IMR-90 (cell line): ENCODE results near the gene SLC25A41. TPM values are rescaled to one million over a fixed set of nuclear protein-coding genes. Genes with fewer than 3 reads are reported as not detected.
A peak's percentile ranks its signal among the peaks of the same experiment; 100 is the strongest.

ENCODE experiments used
- ATAC-seq: fragments of 200-7000 bp; cut with Tn5 transposase; 2 replicates; pipeline ENCODE4 v1.9.1; 2020; ENCODE audit warnings: low read depth, mild to moderate bottlenecking, moderate library complexity
- BruUV-seq: library from RNA; stranded (reverse); fragments of 400-500 nt; replicated peaks from 2 replicates; lab custom pipeline; 2021; lab: Mats Ljungman, UMichigan
- CTCF ChIA-PET: fragments of 300-600 bp; formaldehyde crosslinking; extraction: SDS; loops from one replicate; lab custom pipeline; 2021; ENCODE audit warnings: antibody characterized with exemption; lab: Yijun Ruan, JAX
- POLR2A ChIA-PET: fragments of 300-600 bp; sonication (Branson Sonifier 250); formaldehyde crosslinking; loops from one replicate; lab custom pipeline; 2022; ENCODE audit warnings: antibody characterized with exemption; ENCODE audit not compliant: unreplicated experiment; lab: Charles Lee
- DNase-seq: peaks from one replicate; pipeline ENCODE4 v3.0.0; 2013
- H2AFZ ChIP-seq: replicated peaks from 2 replicates; pipeline ENCODE3; 2013; ENCODE audit warnings: low read length, mild to moderate bottlenecking; ENCODE audit not compliant: poor library complexity
- H2AK5ac ChIP-seq: 2 replicates; pipeline ENCODE4 v1.6.1; 2013; ENCODE audit warnings: low read depth, low read length, inconsistent platforms
- H2AK9ac ChIP-seq: replicated peaks from 2 replicates; pipeline ENCODE3; 2013; ENCODE audit warnings: mild to moderate bottlenecking, low read depth, low read length, moderate library complexity; ENCODE audit not compliant: poor library complexity
- H2BK120ac ChIP-seq: 2 replicates; pipeline ENCODE4 v1.6.1; 2013; ENCODE audit warnings: low read depth, low read length, inconsistent platforms
- H2BK15ac ChIP-seq: 3 replicates; pipeline ENCODE4 v1.6.1; 2013; ENCODE audit warnings: low read depth, low read length, inconsistent platforms
- H2BK20ac ChIP-seq: 2 replicates; pipeline ENCODE4 v1.6.1; 2013; ENCODE audit warnings: low read depth, mild to moderate bottlenecking, inconsistent platforms, low read length, moderate library complexity
- H2BK5ac ChIP-seq: 2 replicates; pipeline ENCODE4 v1.6.1; 2013; ENCODE audit warnings: mild to moderate bottlenecking, low read depth, low read length, inconsistent platforms; ENCODE audit not compliant: poor library complexity, severe bottlenecking
- H3K14ac ChIP-seq: replicated peaks from 2 replicates; pipeline ENCODE4 v1.6.1; 2013; ENCODE audit warnings: low read depth, low read length, inconsistent platforms
- H3K18ac ChIP-seq: 2 replicates; pipeline ENCODE4 v1.6.1; 2013; ENCODE audit warnings: low read depth, low read length, control low read depth
- H3K23ac ChIP-seq: 2 replicates; pipeline ENCODE4 v1.6.1; 2013; ENCODE audit warnings: low read depth, low read length, inconsistent platforms
- H3K27ac ChIP-seq: 2 replicates; pipeline ENCODE4 v1.5.1; 2013; ENCODE audit warnings: mild to moderate bottlenecking, control low read depth, low read length; ENCODE audit not compliant: insufficient read depth
- H3K27me3 ChIP-seq: 2 replicates; pipeline ENCODE4 v1.6.1; 2013; ENCODE audit warnings: low read length; ENCODE audit not compliant: control insufficient read depth, insufficient read depth
- H3K36me3 ChIP-seq: 2 replicates; pipeline ENCODE4 v1.6.1; 2013; ENCODE audit warnings: low read length, mixed read lengths; ENCODE audit not compliant: control insufficient read depth, insufficient read depth
- H3K4ac ChIP-seq: 2 replicates; pipeline ENCODE4 v1.6.1; 2013; ENCODE audit warnings: low read depth, low read length, inconsistent platforms
- H3K4me1 ChIP-seq: 2 replicates; pipeline ENCODE4 v1.6.1; 2013; ENCODE audit warnings: low read length, mixed read lengths; ENCODE audit not compliant: control insufficient read depth, insufficient read depth
- H3K4me2 ChIP-seq: 2 replicates; pipeline ENCODE4 v1.6.1; 2013; ENCODE audit warnings: low read depth, mild to moderate bottlenecking, control low read depth, low read length, moderate library complexity
- H3K4me3 ChIP-seq: 2 replicates; pipeline ENCODE4 v1.5.1; 2013; ENCODE audit warnings: low read depth, mild to moderate bottlenecking, control low read depth, low read length, moderate library complexity; ENCODE audit not compliant: insufficient read depth
- H3K56ac ChIP-seq: 2 replicates; pipeline ENCODE4 v1.6.1; 2013; ENCODE audit warnings: low read length, inconsistent platforms; ENCODE audit not compliant: insufficient read depth; ENCODE audit errors: extremely low read depth
- H3K79me1 ChIP-seq, 2 experiments: 2 replicates each; pipeline ENCODE4 v1.6.1; 2013; ENCODE audit warnings: low read length in 2 of 2, inconsistent platforms in 1 of 2, low read depth in 1 of 2
- H3K9ac ChIP-seq: 2 replicates; pipeline ENCODE4 v1.6.1; 2013; ENCODE audit warnings: low read depth, low read length, control low read depth
- H3K9me1 ChIP-seq: 2 replicates; pipeline ENCODE4 v1.6.1; 2013; ENCODE audit warnings: low read length, inconsistent platforms; ENCODE audit not compliant: insufficient read depth
- H3K9me3 ChIP-seq: 2 replicates; pipeline ENCODE4 v1.6.1; 2013; ENCODE audit warnings: low read length; ENCODE audit not compliant: control insufficient read depth, insufficient read depth
- H4K20me1 ChIP-seq: 2 replicates; pipeline ENCODE4 v1.6.1; 2013; ENCODE audit warnings: low read length, inconsistent platforms; ENCODE audit not compliant: insufficient read depth
- H4K5ac ChIP-seq: 2 replicates; pipeline ENCODE4 v1.6.1; 2013; ENCODE audit warnings: mild to moderate bottlenecking, low read depth, low read length, control low read depth
- H4K8ac ChIP-seq, 2 experiments: 2 replicates each; pipeline ENCODE4 v1.6.1; 2013; ENCODE audit warnings: low read depth in 2 of 2, low read length in 2 of 2, control low read depth in 1 of 2, inconsistent platforms in 1 of 2
- H4K91ac ChIP-seq: 2 replicates; pipeline ENCODE4 v1.6.1; 2013; ENCODE audit warnings: low read depth, low read length, inconsistent platforms; ENCODE audit not compliant: insufficient read depth
- BHLHE40 ChIP-seq: fragments of 150-350 bp; IDR thresholded peaks from 2 replicates; pipeline ENCODE4 v1.6.1; 2016; ENCODE audit warnings: mild to moderate bottlenecking, low read depth, low read length
- CEBPB ChIP-seq: IDR thresholded peaks from 2 replicates; pipeline ENCODE4 v1.6.1; 2012; ENCODE audit warnings: low read depth, low read length, improper control_type of control experiment
- CHD1 ChIP-seq: IDR thresholded peaks from 2 replicates; pipeline ENCODE4 v1.6.1; 2012; ENCODE audit warnings: low read depth, low read length, improper control_type of control experiment
- CTCF ChIP-seq: conservative IDR thresholded peaks from 2 replicates; pipeline ENCODE4 v1.5.1; 2012; ENCODE audit warnings: mild to moderate bottlenecking, low read depth, low read length, improper control_type of control experiment
- FOS ChIP-seq: fragments of 150-350 bp; IDR thresholded peaks from 2 replicates; pipeline ENCODE4 v1.6.1; 2016; ENCODE audit warnings: low read depth, low read length
- MAFK ChIP-seq: IDR thresholded peaks from 2 replicates; pipeline ENCODE4 v1.6.1; 2012; ENCODE audit warnings: low read depth, low read length, improper control_type of control experiment
- MAZ ChIP-seq: IDR thresholded peaks from 2 replicates; pipeline ENCODE4 v1.6.1; 2012; ENCODE audit warnings: low read depth, mild to moderate bottlenecking, low read length, improper control_type of control experiment, moderate library complexity, borderline replicate concordance
- MXI1 ChIP-seq: IDR thresholded peaks from 2 replicates; pipeline ENCODE4 v1.6.1; 2012; ENCODE audit warnings: low read depth, mild to moderate bottlenecking, low read length, moderate library complexity, borderline replicate concordance
- NFE2L2 ChIP-seq: fragments of 150-350 bp; IDR thresholded peaks from 2 replicates; pipeline ENCODE4 v1.6.1; 2016; ENCODE audit warnings: low read depth, mild to moderate bottlenecking, low read length
- POLR2A ChIP-seq: IDR thresholded peaks from 2 replicates; pipeline ENCODE4 v1.6.1; 2012; ENCODE audit warnings: mild to moderate bottlenecking, low read depth, low read length
- RAD21 ChIP-seq: IDR thresholded peaks from 2 replicates; pipeline ENCODE4 v1.6.1; 2012; ENCODE audit warnings: low read length, improper control_type of control experiment
- RCOR1 ChIP-seq: IDR thresholded peaks from 2 replicates; pipeline ENCODE4 v1.6.1; 2012; ENCODE audit warnings: mild to moderate bottlenecking, low read length, improper control_type of control experiment; ENCODE audit not compliant: insufficient replicate concordance
- RFX5 ChIP-seq: IDR thresholded peaks from 2 replicates; pipeline ENCODE4 v1.8.0; 2012; ENCODE audit warnings: low read depth, mild to moderate bottlenecking, low read length, moderate library complexity
- SMC3 ChIP-seq: fragments of 150-350 bp; IDR thresholded peaks from 2 replicates; pipeline ENCODE4 v1.6.1; 2016; ENCODE audit warnings: low read depth, mild to moderate bottlenecking, antibody characterized with exemption, low read length, moderate library complexity
- whole genome bisulfite sequencing, 2 experiments: methylation state at CpG; one replicate each; pipeline versions ENCODE4 v1.1.5 to v1.1.7; 2013; ENCODE audit warnings: missing lambda C conversion rate in 2 of 2; ENCODE audit not compliant: insufficient read length in 1 of 2; ENCODE audit errors: extremely low coverage in 2 of 2; 5-methylcytosine and 5-hydroxymethylcytosine counted together
- dilution Hi-C: fragments of 300-500 bp; cut with HindIII; formaldehyde crosslinking; loops from one replicate; pipeline ENCODE4 v1.14.3; 2018; ENCODE audit warnings: low sequenced_read_pairs; ENCODE audit not compliant: unreplicated experiment
- in situ Hi-C: fragments of 300-500 bp; cut with MboI; formaldehyde crosslinking; loops from 3 replicates; pipeline ENCODE4 v1.14.3; 2019; ENCODE audit warnings: low sequenced_read_pairs, inconsistent platforms, mixed read lengths
- intact Hi-C: fragments of 100-400 bp; cut with micrococcal nuclease; formaldehyde crosslinking; loops from 2 replicates; pipeline ENCODE4 v1.10.0; 2022
- polyA plus RNA-seq, 3 experiments: library from polyadenylated mRNA; depleted of rRNA; stranded (reverse); fragments of >200 nt; gene quantifications; 2 replicates each; pipeline ENCODE4 v1.2.3, GENCODE V29; 2012; ENCODE audit warnings: low replicate concordance in 1 of 3
- total RNA-seq: library from RNA; depleted of rRNA; stranded (reverse); fragments of >200 nt; gene quantifications from 2 replicates; pipeline ENCODE4 v1.2.3, GENCODE V29; 2012
- TF ChIP-seq, protein P1 (sequence below): fragments of 150-350 bp; IDR thresholded peaks from 2 replicates; pipeline ENCODE4 v1.6.1; 2017; ENCODE audit warnings: mild to moderate bottlenecking, antibody characterized with exemption, low read length, low read depth
- TF ChIP-seq, protein P2 (sequence below): fragments of 150-350 bp; IDR thresholded peaks from 2 replicates; pipeline ENCODE4 v1.6.1; 2016; ENCODE audit warnings: low read depth, mild to moderate bottlenecking, low read length, moderate library complexity, borderline replicate concordance

SLC25A41 gene
- total and polyA plus RNA-seq, 2 of the 4 experiments (the other 2 are of a cell fraction) = not detected

- Histone ChIP-seq H3K4me3 (no peak overlapping the region), H3K14ac (no peak overlapping the region), H2BK20ac (no peak overlapping the region), H3K27me3 (no peaks in the 10 kb centered on the region), H3K36me3 (peaks cover 43% of the 10 kb centered on the region), H2AFZ (no peak overlapping the region), H4K8ac (no peak overlapping the region), H3K4me1 (peaks cover 11% of the 10 kb centered on the region), H4K20me1 (no peaks in the 10 kb centered on the region), H2AK9ac (peak overlapping the region; percentile 72), H3K4me2 (no peak overlapping the region), H3K9me3 (peaks cover 7% of the 10 kb centered on the region; the same call in 1 of the 2 replicates), H3K23ac (no peak overlapping the region), H3K18ac (no peak overlapping the region), H3K27ac (no peak overlapping the region), H3K56ac (no peak overlapping the region), H3K79me1 (peaks cover 7 to 13% of the 10 kb centered on the region in 2 experiments; a peak in 3 of 4 replicates), H3K4ac (no peak overlapping the region), H2BK15ac (no peak overlapping the region), H2AK5ac (no peak overlapping the region), H3K9ac (no peak overlapping the region), H3K9me1 (peaks cover 10% of the 10 kb centered on the region), H4K5ac (no peak overlapping the region), H2BK120ac (no peak overlapping the region), H2BK5ac (no peak overlapping the region), H4K91ac (no peak overlapping the region)
- in situ Hi-C loops (no loop called here), dilution Hi-C loops (no loop called here), intact Hi-C loops (no loop called here)
- TF ChIP-seq RAD21 (no peak), RFX5 (no peak), NFE2L2 (no peak), POLR2A (no peak), CTCF (no peak), CEBPB (no peak), SMC3 (no peak), MAFK (no peak), FOS (no peak), RCOR1 (no peak), CHD1 (no peak), MAZ (no peak), BHLHE40 (no peak), MXI1 (no peak)
- TF ChIP-seq, protein P1, sequence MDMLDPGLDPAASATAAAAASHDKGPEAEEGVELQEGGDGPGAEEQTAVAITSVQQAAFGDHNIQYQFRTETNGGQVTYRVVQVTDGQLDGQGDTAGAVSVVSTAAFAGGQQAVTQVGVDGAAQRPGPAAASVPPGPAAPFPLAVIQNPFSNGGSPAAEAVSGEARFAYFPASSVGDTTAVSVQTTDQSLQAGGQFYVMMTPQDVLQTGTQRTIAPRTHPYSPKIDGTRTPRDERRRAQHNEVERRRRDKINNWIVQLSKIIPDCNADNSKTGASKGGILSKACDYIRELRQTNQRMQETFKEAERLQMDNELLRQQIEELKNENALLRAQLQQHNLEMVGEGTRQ = no peak
- TF ChIP-seq, protein P2, sequence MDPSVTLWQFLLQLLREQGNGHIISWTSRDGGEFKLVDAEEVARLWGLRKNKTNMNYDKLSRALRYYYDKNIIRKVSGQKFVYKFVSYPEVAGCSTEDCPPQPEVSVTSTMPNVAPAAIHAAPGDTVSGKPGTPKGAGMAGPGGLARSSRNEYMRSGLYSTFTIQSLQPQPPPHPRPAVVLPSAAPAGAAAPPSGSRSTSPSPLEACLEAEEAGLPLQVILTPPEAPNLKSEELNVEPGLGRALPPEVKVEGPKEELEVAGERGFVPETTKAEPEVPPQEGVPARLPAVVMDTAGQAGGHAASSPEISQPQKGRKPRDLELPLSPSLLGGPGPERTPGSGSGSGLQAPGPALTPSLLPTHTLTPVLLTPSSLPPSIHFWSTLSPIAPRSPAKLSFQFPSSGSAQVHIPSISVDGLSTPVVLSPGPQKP = no peak
- DNase-seq (no peak), ATAC-seq (no peak)
- ChIA-PET POLR2A (no interaction called here), CTCF (interaction anchor here (0.6 kb wide), 1 partner anchor 393 kb away, joined by 4 read pairs; no protein-coding TSS in a partner anchor)
- no TSS peak for BruUV-seq
- no CpG with 5 or more reads among the region's 9 CpGs for WGBS, 2 experiments
These were observed 55.1 kb downstream of the SLC25A41 start for GRCh38 chr19:6378486-6378885.
